HG02588 (cell line): ENCODE data around the gene SHC4.
"Not testable (repeated sequence)": the region's sequence is repeated elsewhere in the genome, so short reads cannot be mapped to it uniquely, and the experiment has no call there.

ENCODE experiments used
- ATAC-seq: cut with Tn5 transposase; IDR thresholded peaks from one replicate; pipeline ENCODE4 v1.9.1; 2021; ENCODE audit warnings: mild to moderate bottlenecking, moderate library complexity; ENCODE audit not compliant: unreplicated experiment

SHC4 gene

GRCh38 chr15:48802867-48803266, 160.9 kb downstream of the SHC4 start:
- ATAC-seq, result no peak

- ATAC-seq, result no peak
These were observed 161.5 kb downstream of the SHC4 start for GRCh38 chr15:48802257-48802656.

DNA sequence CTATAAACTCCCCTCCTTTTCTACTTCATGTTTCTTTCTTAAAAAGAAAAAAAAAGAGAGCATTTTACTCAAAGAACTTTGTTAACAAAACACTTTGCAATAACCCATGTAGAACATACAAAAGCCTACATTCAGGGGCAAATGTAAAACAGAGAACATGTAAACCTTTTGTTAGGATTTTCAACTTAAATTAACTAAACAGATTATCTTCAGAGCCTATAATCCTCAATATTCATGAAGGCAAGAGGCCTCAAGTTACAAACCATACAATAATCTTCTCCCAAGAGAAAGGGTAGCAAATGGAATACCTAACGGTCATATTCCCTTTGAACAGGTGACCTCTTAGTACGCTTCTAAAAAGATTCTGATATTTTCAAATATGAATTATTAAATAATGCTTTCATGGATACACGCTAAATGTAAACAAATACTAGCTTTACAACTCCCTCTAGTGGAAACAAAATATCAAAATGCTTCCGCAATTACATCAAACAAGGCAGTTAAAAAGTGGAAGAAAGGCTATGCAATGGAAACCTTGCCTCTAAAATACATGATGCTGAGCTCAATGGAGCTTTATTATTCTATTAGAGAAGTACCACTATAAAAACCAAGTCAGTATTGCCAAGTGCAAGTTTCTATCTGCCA, 162.8 kb downstream of the SHC4 start:
- no peak for ATAC-seq

- ATAC-seq, result no peak
These were observed 163.5 kb downstream of the SHC4 start for GRCh38 chr15:48800245-48800644.

DNA sequence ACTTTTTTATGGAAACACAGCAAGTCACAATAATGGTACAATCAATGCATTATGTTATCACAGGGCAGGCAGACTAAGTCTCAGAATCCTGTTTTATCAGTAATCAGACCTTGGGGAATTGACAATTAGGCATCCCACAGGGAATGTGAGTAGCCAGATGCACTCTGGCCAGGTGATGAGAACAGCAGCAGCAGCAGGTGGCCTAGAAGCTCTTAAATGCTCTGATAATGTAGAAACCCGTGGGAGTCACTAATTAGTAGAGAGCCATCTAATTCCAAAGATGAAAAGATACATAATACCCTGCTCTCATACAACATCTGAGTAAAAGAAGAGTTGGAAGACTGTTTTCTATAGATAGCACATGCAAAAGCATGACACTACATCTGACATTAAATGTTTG, 165.4 kb downstream of the SHC4 start:
- no peak for ATAC-seq

DNA sequence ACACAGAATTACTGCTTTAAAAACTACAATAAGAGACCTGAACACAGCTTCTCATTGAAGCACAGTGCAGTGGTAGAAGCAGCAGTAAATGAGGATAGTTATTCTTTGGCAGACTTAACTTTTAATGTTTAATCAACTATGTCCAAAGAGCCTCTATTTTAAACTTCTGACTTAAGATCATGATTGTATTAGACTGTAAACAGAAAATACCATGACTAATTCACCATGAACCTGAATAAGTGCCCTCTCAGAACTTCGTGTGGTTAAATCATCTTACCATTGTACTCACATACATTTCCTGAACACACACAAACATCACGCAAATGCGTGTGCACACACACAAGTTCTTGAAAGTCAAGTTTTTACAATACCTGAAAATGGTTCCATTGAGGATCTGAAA, 166.8 kb downstream of the SHC4 start:
- peak; percentile 38 for ATAC-seq

DNA sequence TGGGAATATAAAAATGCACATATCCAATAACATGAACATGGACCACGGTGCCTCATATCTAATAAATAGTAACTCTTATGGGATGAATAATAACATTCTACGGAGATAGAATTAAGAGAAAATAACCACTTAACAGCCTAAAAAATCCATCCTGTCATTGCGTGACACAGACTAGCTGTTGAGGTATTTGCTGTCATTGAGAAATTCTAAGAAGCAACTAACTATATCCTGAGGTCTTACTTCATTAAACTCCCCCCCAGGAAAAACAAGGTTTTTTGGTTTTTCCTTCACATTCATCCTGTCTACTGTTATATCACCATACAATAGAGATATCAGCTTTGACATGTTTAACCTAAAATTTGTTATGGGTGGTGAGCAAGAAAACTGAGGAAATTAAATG, 167.2 kb downstream of the SHC4 start:
- ATAC-seq, result no peak

GRCh38 chr15:48795901-48796300, 167.8 kb downstream of the SHC4 start:
- no peak for ATAC-seq

- peak; percentile 94 for ATAC-seq
These were observed 169.0 kb downstream of the SHC4 start for GRCh38 chr15:48794697-48795134.

GRCh38 chr15:48792408-48792807, 171.3 kb downstream of the SHC4 start:
- no peak for ATAC-seq

DNA sequence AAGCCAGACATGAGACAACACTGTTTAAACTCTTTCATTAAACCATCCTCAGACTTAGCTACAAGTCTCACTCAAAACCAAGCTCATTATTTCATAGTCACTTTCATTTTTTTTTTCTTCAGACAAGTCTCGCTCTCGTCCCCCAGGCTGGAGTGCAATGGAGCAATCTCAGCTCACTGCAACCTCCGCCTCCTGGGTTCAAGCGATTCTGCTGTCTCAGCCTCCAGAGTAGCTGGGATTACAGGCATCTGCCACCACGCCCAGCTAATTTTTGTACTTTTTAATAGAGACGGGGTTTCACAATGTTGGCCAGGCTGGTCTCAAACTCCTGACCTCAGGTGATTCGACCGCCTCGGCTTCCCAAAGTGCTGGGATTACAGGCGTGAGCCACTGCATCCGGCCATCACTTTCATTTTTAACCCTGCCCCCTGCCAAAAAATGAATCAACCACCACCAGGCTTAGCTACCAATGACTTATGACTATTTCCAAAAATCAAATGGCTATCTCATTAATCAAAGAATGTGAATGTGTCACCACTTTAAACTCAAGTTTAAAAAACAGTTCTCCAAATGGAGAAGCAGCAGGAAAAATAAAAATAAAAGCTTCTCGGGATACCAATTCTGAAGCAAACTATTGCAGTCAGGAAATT, 173.1 kb downstream of the SHC4 start:
- not testable (repeated sequence) for ATAC-seq

- no peak for ATAC-seq
These were observed 178.0 kb downstream of the SHC4 start for GRCh38 chr15:48785712-48786111.

GRCh38 chr15:48785195-48785594, 178.5 kb downstream of the SHC4 start:
- ATAC-seq, result no peak

DNA sequence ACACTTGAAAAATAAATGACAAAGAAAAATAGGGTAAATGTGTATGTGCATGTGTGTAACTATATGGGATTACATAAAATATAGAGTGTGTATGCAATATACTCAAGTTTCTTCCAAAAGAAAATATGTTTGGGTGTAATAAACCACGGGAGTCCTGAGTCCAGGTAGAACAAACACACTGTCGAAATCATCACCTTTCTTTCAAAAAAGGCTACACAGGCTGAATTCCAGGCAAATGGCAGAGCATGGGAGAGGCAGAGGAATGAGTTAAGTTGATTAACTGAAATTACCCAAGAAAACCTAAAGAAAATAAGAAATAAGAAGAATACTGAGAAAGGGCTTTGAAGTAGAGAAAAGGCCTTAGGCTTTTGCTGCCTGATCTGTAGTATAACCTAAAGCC, 179.0 kb downstream of the SHC4 start:
- no peak for ATAC-seq

- ATAC-seq, result no peak
These were observed 180.8 kb downstream of the SHC4 start for GRCh38 chr15:48782911-48783310.

GRCh38 chr15:48781481-48782081, 182.1 kb downstream of the SHC4 start:
- ATAC-seq, result no peak

DNA sequence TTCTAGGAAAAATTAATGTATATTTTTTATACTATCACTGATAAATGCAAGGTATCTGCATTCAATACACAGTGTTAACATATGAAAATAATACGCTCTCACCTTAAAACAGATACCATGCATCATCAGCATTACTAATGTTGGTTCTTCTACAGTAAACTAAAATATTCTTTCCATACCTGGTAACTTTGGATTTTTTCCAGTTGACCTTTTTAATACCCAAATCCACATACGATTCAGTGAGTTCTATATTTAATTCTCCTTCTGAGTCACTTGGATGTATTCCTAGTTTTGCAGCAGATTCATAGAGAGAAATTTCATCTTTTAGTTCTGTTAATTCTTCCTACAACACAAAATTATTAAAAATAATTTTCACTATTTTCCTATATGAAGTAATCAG, 182.7 kb downstream of the SHC4 start:
- no peak for ATAC-seq

DNA sequence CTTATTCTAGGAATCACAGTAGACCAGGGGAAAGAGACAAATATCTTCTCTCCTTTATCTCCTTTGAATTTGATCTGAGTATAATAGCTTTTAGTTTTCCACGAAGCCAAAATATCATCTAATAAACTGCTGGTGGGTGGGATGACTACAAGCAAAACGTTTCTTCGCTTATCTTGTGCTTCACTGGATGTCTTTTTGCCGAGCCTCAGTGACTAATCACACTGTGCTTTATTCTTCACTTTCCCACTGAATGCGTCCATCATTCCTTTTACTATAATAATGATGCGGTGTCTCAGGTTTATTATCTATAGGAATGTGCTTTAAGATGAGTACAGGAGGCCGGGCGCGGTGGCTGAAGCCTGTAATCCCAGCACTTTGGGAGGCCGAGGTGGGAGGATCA, 185.4 kb downstream of the SHC4 start:
- ATAC-seq, result no peak

DNA sequence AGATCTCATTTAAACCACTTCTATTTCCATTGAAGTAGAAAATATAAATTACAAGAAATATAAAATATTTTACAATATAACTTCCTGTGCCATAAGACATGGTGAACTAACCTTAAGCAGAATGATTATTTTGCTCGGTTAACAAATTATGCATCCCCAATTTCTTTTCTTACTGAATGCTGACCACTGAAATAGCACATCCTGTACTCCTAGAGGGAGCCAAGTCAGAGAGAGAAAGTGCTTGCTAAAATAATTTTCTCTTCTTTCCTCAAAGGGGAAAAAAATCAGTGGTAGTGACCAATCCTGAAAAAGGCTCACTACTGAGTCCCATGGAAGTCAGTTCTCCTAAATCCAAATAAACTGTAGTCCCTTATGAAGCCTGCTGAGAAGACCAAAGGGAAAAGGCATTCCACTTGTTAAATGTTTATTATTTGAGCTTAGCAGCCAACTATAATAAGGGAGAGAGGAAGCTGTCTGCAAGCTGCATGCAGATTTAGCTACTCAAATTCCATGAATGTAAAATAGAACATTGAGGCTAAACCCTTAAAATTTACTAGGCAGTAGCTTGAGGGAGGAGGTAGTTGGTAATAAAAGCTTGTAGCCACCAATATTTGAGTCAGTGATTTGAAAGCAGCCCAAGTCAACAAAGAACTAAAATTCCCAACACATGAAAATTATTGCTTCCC, 185.9 kb downstream of the SHC4 start:
- no peak for ATAC-seq

- no peak for ATAC-seq
These were observed 188.2 kb downstream of the SHC4 start for GRCh38 chr15:48775546-48775945.

- ATAC-seq, result no peak
These were observed 189.2 kb downstream of the SHC4 start for GRCh38 chr15:48774484-48774883.
